Skin of body (tissue), 2 donors: ENCODE data around the gene ZFP69. TPM values are rescaled to one million over a fixed set of nuclear protein-coding genes. Genes with fewer than 3 reads are reported as not detected.
"Not testable (repeated sequence)": the region's sequence is repeated elsewhere in the genome, so short reads cannot be mapped to it uniquely, and the experiment has no call there.

Experiments
- DNase-seq: peaks from one replicate; lab custom pipeline; 2025; lab: John Stamatoyannopoulos, UW
- total RNA-seq: library from RNA; depleted of rRNA; stranded (reverse); fragments of >200 nt; gene quantifications from one replicate; pipeline ENCODE4 v1.2.3, GENCODE V29; 2014

ZFP69 gene
- 3.0 TPM for total RNA-seq

DNA sequence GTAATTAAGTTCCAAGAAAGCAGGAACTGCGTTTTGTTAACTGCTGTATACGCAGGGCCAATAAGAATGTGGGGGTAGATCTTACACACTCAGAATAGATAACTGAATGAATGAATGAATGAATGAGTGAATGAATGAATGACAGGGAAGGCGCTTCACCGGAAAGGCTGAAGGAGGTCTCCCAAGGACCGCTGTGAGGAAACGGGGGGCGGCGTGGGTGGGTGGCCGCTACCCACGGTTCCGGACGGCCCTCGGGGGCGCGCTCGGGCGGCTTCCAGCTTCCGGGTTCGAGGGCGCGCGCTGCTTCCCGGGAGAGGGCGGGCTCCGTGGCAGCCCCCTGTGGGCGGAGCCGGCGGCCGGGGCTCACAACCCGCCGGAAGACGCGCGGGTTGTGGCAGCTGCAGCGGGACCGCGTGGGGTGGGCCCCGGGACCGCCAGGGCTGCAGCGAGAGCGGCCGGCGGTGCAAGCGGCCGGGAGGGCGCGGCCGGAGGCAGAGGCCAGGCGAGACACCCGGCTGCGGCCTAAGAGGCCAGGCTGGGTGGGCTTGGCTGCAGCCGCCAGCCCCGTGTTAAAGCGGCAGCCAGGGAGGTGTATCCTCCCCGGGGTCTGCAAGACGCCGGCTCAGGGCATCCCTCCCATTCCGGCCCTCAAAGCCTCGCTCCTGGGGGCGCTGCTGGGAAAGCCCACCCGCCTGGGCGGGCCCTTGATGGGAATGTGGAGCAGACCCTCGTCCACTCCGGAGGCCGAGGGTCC is at the start of gene ZFP69:
ZFP69 (plus strand) TSS at position 367 of the 754 bp plus-strand sequence. CDS start 2,072 bp downstream, outside the sequence.
- peak; percentile 57 for DNase-seq

DNA sequence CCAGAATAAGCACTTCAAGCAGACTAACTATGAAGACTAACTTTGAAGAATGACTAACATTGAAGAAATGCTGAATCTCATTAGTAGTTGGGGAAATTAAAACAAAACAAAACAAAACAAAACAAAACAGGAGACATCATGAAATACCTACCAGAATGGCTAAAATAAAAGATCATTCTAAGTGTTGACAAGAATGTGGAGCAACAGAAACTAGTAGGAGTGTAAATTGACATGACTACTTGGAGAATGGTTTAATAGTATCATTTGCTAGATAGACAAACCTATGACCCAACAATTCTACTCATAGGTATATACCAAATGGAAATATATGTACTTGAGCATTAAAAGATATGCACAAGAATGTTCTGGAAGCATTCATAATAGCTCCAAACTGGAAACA is 45.7 kb upstream of the ZFP69 start:
- DNase-seq, result no peak

DNA sequence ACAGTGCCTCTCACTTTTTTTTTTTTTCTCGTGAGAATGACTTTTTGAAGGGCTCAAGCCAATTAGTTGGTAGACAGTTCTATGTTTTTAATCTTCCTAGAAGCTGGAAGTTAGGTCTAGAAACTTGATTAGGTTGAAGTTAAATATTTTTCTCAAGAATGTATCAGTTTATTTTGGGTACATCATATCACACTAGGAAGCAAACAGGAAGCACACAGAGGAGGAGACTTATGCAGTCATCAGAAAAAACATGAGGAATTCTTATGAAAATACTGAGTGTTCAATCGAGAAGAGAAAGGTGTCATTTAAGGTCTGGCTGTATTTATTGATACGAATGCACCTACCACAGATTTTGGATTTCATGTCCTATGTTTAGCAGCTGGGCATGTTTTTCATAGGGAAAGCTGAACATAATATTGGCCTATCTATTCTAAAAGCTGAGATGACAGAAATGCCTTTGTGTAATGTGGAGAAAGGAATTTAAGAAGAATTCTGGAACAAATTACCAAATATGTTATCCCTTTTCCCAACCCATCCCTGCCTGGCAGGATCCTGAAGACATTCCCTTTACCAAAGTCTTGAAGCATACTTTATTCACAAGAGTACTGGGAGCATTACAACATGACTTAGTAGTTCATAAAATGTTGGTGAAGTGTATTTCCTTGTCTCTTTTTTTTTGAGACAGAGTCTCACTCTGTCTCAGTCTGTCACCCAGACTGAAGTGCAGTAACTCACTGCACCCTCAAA is 44.3 kb upstream of the ZFP69 start:
- DNase-seq, result no peak

GRCh38 chr1:40435471-40435870 is 41.6 kb upstream of the ZFP69 start:
- no peak for DNase-seq

GRCh38 chr1:40435876-40436275 is 41.2 kb upstream of the ZFP69 start:
- no peak for DNase-seq

DNA sequence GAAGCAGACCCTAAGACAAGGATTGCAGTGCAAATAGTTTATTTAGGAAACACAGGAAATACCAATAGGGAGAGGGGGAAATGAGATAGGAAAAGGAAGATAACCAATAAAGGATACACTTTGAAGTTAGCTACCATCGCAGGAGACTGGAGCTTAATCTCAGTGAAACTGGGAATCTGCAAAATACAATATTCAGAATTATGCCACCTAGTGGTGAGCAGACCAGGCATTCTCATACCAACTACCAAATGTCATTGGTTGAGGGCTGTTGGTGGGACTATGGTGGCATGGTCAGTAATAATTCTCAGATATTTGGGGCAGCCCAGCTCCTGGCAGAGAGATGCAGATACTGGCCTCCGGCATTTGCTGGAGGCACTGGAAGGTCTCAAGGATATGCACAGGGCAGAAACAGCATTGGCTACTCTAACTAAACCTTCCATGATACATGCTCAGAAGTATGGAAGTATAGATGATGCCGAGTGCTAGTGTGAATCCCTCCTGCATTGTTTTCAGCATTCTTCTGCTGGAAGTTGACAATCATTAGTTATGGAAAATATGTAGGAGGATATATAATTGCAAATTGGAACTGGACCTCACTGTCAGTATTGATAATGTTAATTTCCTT is 38.6 kb upstream of the ZFP69 start:
- DNase-seq, result no peak

GRCh38 chr1:40439247-40439646 is 37.8 kb upstream of the ZFP69 start:
- DNase-seq, result no peak

DNA sequence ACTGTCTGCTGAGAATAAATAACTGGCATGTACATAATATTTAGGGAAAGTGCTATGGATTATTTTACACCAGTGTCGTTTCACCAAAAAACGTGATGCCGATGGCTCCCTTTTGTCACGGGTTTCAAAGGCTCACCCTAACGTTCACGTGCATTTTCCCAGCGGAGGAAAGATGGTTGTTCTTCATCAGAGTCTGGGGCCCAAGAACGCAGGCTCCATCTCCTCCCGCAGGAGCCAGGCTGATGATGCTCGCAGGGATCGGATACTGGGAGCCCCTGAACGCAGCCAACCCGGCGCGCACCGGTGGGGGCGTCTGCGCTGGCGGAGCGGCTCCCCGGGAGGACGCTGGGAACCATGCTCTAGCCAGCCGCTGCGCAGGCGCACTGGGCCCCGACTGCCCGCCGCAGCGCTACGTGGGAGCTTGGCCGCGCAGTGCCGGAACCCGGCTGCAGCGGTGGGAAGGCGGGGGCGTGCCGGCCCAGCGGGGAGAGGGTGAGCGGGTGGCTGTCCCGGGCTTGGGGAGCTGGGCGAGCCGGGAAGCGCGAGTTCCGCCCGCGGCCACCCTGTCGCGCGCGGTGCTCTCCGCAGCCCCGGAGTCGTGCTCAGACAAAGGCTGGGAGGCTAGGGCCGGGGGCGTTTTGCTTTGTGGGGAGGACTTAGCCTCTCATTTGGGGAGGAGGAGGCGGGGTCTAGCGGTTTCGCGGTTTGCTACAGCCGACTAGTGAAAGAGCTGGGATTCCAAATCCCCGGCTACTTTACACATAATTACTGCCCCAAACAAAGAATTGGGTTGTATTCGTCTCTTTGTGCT is 27.2 kb upstream of the ZFP69 start, which contains the start of gene ZFP69B:
ZFP69B (plus strand) TSS at position 793 of the 811 bp plus-strand sequence. CDS start 486 bp downstream, outside the sequence.
- peak; percentile 83 for DNase-seq

- DNase-seq, result peak; percentile 52
Measured at GRCh38 chr1:40450495-40451237, 26.4 kb upstream of the ZFP69 start.

GRCh38 chr1:40451238-40451585 is 25.9 kb upstream of the ZFP69 start:
- DNase-seq, result no peak

DNA sequence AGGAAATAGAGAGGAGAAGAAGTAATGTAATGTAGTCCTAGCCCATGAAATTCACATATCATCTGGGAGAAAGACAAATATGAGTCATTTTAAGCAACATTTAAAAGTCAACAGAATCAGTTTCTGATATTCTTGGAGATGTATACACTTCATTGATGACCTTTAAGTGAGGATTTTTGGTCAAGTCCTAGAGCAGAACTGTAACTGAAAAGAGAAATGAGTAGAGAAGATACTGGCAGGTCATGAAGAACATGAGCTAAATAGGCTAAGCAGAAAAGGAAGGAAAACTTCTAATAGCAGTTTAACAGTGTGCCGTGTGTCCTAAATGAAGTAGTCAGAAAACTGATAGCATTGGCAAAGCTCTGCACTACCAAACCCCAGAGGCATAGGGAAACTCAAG is 22.2 kb upstream of the ZFP69 start:
- no peak for DNase-seq

DNA sequence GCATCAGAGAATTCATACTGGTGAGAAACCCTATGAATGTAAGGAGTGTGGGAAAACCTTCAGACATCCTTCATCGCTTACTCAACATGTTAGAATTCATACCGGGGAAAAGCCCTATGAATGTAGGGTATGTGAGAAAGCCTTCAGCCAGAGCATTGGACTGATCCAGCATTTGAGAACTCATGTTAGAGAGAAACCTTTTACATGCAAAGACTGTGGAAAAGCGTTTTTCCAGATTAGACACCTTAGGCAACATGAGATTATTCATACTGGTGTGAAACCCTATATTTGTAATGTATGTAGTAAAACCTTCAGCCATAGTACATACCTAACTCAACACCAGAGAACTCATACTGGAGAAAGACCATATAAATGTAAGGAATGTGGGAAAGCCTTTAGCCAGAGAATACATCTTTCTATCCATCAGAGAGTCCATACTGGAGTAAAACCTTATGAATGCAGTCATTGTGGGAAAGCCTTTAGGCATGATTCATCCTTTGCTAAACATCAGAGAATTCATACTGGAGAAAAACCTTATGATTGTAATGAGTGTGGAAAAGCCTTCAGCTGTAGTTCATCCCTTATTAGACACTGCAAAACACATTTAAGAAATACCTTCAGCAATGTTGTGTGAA is 14.0 kb upstream of the ZFP69 start:
- no peak for DNase-seq

DNA sequence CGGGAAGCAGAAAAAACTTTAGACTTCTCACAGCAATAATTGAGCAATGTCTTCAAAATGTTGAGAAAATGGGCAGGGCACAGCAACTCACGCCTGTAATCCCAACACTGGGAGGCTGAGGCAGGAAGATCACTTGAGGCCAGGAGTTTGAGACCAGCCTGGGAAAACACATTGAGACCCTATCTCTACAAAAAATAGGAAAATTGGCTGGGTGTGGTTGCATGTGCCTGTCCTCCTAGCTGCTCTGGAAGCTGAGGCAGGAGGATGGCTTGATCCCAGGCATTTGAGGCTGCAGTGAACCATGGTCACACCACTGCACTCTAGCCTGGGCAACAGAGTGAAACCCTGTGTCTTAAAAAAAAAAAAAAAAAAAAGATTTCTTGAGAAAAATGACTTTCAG is 7.8 kb upstream of the ZFP69 start:
- DNase-seq, result no peak

DNA sequence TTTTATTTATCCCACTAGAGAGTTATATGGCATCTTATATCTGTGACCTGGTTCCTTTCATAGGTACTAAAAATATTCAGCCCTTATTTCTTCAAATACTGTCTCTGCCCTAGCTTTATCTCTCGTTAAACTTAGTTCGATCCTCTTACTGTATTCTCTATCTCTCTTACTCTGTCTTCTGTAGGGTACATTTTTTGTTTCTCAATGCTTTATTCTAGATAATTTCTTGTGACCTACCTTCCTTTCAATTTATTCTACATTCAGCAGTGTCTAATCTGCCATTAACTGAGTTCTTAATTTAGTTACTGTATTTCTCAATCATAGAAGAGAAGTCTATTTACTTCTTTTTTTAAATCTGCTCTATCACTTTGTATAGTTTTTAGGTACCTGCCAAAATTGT is 1.8 kb upstream of the ZFP69 start:
- no peak for DNase-seq

DNA sequence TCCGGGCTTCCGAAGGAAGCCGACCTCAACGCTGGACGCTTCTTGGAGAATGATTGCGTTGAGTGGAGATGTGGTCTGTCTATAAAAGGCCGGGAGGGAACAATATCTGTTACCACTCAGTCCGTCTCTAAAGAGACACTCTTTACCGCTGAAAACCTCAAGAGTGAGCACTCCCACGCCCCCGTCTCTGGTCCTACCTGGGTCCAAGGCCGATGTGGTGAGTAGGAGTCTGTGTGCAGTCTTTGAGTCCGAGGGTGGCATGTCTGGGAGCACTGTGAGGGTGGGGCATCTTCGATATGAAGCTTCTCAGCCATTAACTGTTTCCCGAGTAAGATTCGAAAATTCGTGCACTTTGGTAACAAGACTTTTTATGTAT is 576 bp downstream of the ZFP69 start:
- no peak for DNase-seq

DNA sequence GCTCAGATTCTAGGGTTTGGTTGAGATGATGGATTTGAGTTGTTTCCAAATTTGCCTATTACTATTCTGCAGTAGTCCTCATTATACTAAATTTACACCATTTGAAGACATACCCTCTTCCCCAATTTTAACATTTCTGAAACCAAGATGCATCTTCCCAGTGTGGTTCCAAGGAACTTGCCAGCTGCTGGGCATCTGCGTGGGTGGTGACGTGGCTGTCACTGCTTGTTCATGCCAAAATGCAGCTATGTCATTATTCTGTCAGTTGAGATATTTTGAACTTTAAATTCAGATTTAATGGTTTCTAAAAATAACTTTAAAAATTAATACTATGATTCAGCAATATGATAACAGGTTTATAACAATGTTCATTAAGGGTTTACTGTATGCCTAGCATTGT is 1.2 kb downstream of the ZFP69 start:
- DNase-seq, result no peak

DNA sequence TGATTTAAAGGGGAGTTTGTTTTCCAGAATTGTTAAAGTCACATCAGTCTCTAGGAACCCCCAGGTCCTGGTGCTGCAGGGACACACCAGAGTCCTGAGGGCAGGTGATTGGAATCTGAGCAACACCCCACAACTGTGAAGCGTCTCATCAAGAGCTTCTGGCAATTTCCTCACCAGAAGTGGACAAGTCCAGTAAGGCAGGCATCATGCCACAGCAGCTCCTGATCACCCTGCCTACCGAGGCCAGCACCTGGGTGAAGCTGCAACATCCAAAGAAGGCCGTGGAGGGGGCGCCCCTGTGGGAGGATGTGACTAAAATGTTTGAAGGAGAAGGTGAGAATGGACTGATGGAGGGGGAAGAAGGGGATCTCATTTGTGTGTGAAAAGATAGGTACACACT is 2.1 kb downstream of the ZFP69 start:
- DNase-seq, result no peak

DNA sequence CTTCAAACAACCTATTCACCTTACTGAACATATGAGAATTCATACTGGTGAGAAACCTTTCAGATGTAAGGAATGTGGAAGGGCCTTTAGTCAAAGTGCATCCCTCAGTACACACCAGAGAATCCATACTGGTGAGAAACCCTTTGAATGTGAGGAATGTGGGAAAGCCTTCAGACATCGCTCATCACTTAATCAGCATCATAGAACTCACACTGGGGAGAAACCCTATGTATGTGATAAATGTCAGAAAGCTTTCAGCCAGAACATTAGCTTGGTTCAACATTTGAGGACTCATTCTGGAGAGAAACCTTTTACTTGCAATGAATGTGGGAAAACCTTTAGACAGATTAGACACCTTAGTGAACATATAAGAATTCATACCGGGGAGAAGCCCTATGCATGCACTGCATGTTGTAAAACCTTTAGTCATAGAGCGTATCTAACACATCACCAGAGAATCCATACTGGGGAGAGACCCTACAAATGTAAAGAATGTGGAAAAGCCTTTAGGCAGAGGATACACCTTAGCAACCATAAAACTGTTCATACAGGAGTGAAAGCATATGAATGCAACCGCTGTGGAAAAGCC is 18.3 kb downstream of the ZFP69 start:
- no peak for DNase-seq

DNA sequence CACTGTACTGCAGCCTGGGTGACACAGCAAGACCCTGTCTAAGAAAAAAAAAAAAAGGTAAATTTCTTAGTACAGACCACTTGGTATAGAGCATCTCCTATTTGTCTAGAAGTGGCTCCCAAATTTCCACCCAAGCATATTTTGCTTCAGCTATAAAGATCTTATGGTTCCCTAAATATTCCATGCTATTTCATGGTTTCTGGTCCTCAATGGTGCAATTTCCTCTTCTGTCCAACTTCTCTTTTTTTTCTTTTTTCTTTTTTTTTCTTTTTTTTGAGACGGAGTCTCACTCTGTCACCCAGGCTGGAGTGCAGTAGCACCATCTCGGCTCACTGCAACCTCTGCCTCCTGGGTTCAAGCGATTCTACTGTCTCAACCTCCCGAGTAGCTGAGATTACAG is 25.6 kb downstream of the ZFP69 start:
- DNase-seq, result not testable (repeated sequence)

GRCh38 chr1:40507973-40508372 is 30.9 kb downstream of the ZFP69 start:
- DNase-seq, result no peak
